ENCODE measurements around the gene NLGN4Y.

- TF ChIP-seq CTCF (IDR thresholded peaks at IDR 0.05): no peak
- TF ChIP-seq POLR2A (IDR thresholded peaks at IDR 0.05): no peak
These were observed 120.0 kb downstream of the NLGN4Y start for GRCh38 chrY:14644157-14644952.
